ENCODE measurements around the gene RTTN.

The RTTN gene

DNA sequence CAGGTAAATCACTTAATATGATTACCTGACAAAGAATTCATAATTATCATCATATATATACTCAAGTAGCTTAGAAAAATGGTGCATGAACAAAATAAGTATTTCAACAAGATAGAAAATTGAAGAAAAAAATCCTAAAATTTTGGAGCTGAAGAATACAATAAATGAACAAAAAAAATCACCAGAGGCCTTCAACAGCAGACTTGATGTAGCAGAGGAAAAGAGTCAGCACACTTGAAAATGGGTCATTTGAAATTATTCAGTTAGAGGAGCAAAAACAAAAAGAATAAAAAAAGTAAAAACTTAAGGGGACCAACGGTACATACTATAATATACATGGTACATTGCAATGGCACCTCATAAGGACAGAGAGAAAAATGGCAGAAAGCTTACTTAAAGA is 217.6 kb downstream of the RTTN start:
- no peak overlapping the region for H3K4me3 ChIP-seq (ENCODE audit: low read depth, low read length)
- TF ChIP-seq MYC (IDR thresholded peaks at IDR 0.05; ENCODE audit: low read depth, low read length) (no peak), POLR2A (IDR thresholded peaks at IDR 0.05; ENCODE audit: extremely low read depth, insufficient read length) (no peak)
- TF ChIP-seq, protein P1, sequence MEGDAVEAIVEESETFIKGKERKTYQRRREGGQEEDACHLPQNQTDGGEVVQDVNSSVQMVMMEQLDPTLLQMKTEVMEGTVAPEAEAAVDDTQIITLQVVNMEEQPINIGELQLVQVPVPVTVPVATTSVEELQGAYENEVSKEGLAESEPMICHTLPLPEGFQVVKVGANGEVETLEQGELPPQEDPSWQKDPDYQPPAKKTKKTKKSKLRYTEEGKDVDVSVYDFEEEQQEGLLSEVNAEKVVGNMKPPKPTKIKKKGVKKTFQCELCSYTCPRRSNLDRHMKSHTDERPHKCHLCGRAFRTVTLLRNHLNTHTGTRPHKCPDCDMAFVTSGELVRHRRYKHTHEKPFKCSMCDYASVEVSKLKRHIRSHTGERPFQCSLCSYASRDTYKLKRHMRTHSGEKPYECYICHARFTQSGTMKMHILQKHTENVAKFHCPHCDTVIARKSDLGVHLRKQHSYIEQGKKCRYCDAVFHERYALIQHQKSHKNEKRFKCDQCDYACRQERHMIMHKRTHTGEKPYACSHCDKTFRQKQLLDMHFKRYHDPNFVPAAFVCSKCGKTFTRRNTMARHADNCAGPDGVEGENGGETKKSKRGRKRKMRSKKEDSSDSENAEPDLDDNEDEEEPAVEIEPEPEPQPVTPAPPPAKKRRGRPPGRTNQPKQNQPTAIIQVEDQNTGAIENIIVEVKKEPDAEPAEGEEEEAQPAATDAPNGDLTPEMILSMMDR (IDR thresholded peaks at IDR 0.05; ENCODE audit: low read depth, low read length): no peak
- TF ChIP-seq, protein P2, sequence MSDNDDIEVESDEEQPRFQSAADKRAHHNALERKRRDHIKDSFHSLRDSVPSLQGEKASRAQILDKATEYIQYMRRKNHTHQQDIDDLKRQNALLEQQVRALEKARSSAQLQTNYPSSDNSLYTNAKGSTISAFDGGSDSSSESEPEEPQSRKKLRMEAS (IDR thresholded peaks at IDR 0.05; ENCODE audit: low read depth, low read length): no peak
- no peak for DNase-seq (ENCODE audit: low read depth)

DNA sequence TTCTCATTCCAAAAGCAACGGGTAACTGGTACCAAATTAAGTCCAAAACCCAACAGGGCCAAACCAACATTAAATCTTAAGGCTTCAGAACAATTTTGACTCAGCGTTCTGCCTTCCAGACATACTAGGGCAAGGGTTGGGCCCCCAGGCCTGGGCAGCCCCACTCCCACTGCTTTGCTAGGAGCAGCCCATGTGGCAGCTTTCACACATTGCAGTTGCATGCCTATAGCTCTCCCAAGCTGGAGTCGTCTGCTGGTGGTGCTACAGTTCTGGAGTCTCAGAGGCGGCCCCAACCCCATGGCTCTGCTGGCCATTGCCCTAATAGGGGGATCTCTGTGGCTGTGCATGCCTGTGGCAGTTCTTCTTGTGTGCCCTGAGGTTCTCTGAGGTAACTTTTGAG is 220.2 kb downstream of the RTTN start:
- no peak for DNase-seq (ENCODE audit: low read depth)
- TF ChIP-seq MYC (IDR thresholded peaks at IDR 0.05; ENCODE audit: low read depth, low read length) (no peak), POLR2A (IDR thresholded peaks at IDR 0.05; ENCODE audit: extremely low read depth, insufficient read length) (no peak)
- TF ChIP-seq, protein P2 (IDR thresholded peaks at IDR 0.05; ENCODE audit: low read depth, low read length): no peak
- TF ChIP-seq, protein P1 (IDR thresholded peaks at IDR 0.05; ENCODE audit: low read depth, low read length): no peak
- no peak overlapping the region for H3K4me3 ChIP-seq (ENCODE audit: low read depth, low read length)

DNA sequence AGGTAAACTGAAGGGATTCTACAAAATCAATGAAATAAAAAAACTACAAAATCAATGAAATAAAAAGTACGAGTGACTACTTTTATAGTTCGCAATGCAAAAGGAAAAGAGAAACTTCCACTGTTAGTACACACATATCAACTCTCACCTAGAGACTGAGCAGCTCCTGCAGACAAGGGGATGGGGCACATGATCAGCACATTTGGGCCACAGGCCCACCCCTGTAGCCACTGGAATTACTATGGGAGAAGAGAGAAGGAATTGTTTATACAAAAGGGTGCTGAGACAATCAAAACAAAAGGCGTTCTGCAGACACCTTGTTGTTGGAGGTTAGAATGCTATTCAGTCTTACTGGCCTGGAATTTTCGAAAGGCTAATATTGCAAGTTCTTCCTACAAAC is 223.1 kb downstream of the RTTN start:
- DNase-seq (ENCODE audit: low read depth): no peak
- no peak overlapping the region for H3K4me3 ChIP-seq (ENCODE audit: low read depth, low read length)
- TF ChIP-seq, protein P1 (IDR thresholded peaks at IDR 0.05; ENCODE audit: low read depth, low read length): no peak
- TF ChIP-seq POLR2A (IDR thresholded peaks at IDR 0.05; ENCODE audit: extremely low read depth, insufficient read length): no peak
- TF ChIP-seq, protein P2 (IDR thresholded peaks at IDR 0.05; ENCODE audit: low read depth, low read length): no peak
- TF ChIP-seq MYC (IDR thresholded peaks at IDR 0.05; ENCODE audit: low read depth, low read length): no peak

DNA sequence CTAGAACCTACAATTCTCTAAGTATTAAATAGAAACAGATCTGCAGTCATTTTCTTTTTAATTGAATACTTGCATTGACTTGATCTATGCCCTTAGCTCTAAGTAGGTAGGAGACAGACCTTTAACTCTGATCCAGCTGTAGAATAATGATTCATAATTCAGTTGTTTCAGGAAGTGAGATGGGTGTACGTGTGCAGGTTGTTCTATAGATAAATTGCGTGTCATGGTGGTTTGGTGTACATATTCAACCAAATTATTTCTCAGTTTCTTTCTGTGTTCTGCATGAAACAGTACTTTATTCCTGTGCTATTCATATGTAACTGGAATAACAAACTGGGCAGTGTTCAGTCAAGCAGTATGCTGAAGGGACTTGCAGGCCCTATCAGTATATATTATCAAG is 223.5 kb downstream of the RTTN start:
- TF ChIP-seq, protein P1 (IDR thresholded peaks at IDR 0.05; ENCODE audit: low read depth, low read length): no peak
- TF ChIP-seq MYC (IDR thresholded peaks at IDR 0.05; ENCODE audit: low read depth, low read length): no peak
- TF ChIP-seq, protein P2 (IDR thresholded peaks at IDR 0.05; ENCODE audit: low read depth, low read length): no peak
- no peak for TF ChIP-seq POLR2A (IDR thresholded peaks at IDR 0.05; ENCODE audit: extremely low read depth, insufficient read length)
- no peak overlapping the region for H3K4me3 ChIP-seq (ENCODE audit: low read depth, low read length)
- DNase-seq (ENCODE audit: low read depth): no peak

DNA sequence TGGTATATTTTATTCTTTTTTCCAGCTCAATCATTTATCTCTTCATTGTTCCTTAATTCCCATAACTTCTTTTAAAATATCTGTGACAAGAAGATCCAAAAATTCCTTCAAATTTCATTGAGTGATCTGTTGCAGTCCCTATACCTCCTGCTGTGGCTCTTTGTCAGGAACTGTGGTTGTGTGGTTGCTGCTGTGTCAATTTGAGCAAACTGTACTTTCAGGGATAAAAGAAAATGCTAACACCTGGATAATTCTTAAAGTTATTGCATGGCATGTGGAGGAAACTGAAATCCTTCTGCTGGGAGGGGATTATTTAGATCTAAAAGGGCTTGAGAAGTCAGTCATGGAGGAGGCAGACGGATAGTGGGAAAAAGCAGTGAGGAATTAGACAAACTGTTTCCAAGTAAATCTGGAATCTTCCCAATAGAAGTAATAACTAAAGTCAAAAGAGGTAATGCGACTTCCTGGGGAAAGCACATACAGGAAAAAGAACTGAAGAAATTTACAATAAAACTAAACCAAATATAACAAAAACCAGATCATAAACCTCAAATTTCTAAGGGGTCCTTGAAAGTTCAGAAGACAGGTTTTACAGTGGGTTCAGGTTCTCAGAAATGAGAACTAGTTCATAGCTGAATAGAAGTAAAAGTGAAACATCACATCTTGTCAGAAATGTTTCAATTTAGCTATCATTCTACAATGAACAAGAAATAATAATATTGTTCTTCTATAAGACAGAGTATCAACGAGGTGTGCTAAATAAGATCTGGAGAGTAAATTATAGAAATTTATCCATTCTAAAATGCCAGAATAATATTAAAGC is 224.3 kb downstream of the RTTN start:
- no peak for DNase-seq (ENCODE audit: low read depth)
- TF ChIP-seq, protein P1 (IDR thresholded peaks at IDR 0.05; ENCODE audit: low read depth, low read length): no peak
- TF ChIP-seq, protein P2 (IDR thresholded peaks at IDR 0.05; ENCODE audit: low read depth, low read length): no peak
- TF ChIP-seq POLR2A (IDR thresholded peaks at IDR 0.05; ENCODE audit: extremely low read depth, insufficient read length): no peak
- TF ChIP-seq MYC (IDR thresholded peaks at IDR 0.05; ENCODE audit: low read depth, low read length): no peak
- no peak overlapping the region for H3K4me3 ChIP-seq (ENCODE audit: low read depth, low read length)
